ENCODE results near the gene USP46.

Gene USP46

GRCh38 chr4:52614241-52614640, 44.9 kb downstream of the USP46 start:
- no peak for DNase-seq

DNA sequence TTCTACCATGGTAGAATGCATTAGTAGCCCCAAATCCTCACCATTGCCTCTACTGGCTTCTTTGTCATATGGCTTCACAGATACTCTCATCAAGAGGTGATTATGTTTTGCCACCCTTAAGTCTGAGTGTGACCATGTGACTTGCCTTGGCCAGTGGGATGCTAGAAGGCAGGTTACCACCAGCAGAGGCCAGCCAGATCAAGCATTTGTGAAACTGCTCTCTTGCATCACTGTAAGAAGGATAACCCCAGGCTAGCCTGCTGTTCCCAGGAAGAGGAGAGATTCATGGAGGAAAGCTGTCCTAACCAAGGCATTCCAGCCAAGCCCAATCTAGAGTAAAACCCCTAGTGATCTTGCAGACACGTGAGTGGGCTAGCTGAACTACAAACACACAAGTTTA, 46.8 kb downstream of the USP46 start:
- DNase-seq: no peak

DNA sequence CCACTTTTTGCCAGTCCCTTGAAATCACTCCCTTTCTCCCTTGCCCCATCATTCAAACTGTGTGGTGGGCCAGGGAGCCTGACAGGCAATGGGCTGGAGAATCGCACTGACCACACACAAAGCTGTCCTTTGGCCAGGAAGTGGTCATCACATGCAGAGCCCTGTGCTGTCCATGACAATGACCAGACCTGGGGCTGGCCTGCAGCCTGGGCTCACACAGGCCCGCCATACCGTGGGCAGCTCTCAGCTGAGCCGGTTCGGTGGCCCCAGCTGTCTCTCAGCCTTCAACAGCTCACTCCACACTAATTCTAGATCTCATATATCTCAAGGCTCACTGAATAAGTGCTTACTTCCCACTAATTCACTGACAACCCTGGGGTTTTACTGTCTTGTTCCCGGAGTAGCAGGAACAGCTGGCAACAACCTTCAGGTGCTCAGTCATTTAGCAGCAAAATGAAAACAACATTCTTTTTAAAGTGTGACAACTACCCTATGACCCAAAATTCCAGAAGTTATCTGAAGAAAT, 48.0 kb downstream of the USP46 start:
- no peak for DNase-seq

- no peak for DNase-seq
Measured at GRCh38 chr4:52606726-52607125, 52.4 kb downstream of the USP46 start.

DNA sequence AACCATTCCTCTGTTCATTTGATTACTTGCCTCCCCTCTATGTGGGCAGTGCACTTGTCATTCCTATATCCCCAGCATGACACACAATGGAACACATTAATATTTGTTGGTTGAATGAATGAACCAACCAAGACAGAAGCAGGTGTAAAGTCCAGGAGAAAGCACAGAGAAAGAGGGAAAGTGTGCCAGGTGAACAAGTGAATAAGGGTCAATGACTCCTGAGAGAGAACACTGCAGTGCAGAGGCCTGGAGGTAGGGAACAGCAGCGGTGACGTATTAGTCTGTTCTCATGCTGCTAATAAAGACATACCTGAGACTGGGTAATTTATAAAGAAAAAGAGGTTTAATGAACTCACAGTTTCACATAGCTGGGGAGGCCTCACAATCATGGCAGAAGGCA, 53.1 kb downstream of the USP46 start:
- DNase-seq: no peak

- no peak for DNase-seq
Measured at GRCh38 chr4:52604215-52604614, 54.9 kb downstream of the USP46 start.

- no peak for DNase-seq
Measured at GRCh38 chr4:52600275-52600674, 58.8 kb downstream of the USP46 start.

DNA sequence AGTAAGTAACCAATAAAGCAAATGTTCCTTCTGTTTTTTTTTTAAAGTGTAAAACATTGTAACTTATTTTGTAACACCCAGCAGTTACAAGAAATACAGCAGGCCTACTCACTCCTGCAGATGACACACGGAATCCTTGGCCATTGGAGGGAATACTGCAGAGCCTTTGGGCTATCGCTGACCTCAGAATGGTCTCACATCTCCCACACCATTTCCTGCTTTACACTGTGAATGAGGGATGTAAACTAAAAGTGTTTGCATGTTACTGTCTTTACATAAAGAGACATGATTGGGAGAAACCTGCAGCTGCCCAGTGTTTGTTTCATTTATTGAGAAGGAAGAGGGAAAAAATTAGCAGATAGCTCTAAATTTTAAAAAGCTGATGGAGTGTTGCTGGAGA, 64.1 kb downstream of the USP46 start:
- no peak for DNase-seq

DNA sequence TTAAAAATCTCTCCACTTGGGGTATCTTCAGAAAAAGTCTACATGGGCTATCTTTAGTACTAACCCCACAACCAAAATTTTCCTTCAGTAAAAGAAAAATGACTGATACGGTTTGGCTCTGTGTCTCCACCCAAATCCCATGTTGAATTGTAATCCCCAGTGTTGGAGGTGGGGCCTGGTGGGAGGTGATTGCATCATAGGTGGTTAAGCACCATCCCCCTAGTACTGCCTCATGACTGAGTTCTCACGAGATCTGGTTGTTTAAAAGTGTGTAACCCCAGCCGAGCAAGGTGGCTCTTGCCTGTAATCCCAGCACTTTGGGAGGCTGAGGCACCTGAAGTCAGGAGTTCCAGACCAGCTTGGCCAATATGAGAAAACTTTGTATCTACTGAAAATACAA, 66.8 kb downstream of the USP46 start:
- no peak for DNase-seq

DNA sequence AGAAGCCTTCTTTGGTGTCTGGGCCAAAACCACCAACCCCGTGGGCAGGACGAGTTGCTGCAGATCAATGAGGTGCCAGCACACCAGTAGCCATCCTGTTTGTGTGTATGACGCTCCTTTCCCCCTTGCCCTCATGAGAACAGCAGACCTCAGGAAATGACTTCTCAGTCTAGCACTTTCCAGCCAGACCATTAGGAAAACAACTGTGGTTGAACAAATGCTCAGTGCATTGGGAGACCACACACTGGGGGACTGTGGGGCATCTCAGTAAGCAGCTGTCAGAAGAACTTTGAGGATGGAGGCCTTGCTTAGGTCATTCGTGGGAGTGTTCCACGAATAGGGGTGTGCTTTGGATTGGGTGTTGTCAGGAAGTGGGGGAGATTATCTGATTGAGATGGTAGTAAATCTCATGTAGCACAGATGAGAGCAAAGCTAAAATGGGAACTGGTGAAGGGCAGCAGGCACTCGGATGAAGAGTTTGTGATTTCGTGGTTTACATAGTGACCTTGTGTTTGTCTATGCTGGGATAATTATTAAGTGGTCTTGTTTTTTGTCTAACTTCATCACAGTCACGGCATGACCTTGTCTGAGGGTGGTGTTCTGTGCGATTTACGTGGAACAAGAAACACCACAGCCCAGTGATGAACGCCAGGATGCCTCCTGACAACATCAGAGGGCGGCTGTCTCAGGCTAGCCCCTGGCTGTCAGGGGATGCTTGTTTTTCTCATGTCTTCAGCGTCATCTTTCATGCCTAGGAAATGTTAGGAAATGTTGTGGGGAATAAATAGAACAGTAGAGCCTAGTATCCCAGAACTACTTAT, 70.1 kb downstream of the USP46 start:
- DNase-seq: no peak

DNA sequence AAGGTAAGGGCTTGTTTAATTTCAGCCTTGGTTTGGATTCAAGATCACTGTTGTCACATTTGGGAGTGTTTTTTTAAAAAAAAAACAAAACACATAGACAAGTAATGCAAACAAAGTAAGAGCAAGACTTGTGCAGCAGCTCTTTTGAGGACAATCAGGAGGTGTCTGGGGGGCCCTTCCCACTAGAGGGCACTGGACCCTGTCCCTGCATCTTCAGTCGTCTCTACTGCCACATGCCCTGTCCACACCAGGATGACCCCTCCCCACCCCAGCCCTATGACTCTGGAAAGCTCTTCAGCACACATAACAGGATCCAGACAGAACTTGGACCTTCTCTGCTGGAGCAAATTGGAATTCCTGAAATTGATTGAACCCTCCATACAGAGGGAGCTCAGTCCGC, 71.0 kb downstream of the USP46 start:
- no peak for DNase-seq

DNA sequence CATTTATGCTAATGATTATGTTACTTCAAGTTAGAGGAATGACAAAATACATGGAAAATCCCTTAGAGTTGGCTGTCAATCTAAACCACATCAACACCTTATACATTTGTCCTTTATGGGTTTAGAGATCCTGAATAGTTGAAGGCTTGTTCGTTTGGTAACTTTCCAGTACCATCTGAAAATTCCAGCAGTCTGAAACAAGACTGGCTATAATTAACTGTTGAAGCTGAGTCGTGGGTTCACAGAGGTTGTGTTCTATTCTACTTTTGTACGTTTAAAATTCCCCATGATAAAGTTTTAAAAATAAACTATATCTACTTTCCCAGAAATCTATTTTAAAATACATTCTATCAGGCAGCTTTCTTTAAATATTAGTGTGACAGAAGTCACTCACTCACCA, 73.0 kb downstream of the USP46 start:
- no peak for DNase-seq

GRCh38 chr4:52585379-52585778, 73.7 kb downstream of the USP46 start:
- no peak for DNase-seq

DNA sequence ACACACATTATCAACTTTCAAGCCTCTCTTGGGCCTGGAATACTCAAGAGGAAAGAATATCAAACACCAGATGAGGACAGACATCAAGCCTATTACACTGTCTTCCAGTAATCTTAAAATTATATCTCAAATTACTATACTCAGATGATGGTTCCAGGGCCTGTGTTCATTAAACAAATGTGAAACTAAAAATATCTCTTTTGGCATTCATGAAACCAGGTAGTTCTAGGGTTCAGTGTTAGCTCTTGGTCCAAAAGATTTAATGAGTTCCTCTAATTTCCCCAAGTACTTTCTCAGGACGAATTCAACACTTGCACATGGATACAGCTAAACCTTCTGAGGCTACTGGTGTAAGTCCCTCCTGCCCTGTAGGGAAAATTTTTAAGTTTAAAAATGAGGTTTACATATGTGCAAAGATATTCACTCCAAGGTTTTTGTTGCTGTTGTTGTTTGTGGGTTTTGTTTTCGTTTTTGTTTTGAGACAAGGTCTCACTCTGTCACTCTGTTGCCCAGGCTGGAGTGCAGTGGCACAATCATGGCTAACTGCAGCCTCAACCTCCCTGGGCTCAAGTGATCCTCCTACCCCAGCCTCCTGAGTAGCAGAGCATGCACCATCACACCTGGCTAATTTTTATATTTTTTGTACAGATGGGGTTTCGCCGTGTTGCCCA, 79.4 kb downstream of the USP46 start:
- no peak for DNase-seq

- no peak for DNase-seq
Measured at GRCh38 chr4:52578951-52579350, 80.2 kb downstream of the USP46 start.

DNA sequence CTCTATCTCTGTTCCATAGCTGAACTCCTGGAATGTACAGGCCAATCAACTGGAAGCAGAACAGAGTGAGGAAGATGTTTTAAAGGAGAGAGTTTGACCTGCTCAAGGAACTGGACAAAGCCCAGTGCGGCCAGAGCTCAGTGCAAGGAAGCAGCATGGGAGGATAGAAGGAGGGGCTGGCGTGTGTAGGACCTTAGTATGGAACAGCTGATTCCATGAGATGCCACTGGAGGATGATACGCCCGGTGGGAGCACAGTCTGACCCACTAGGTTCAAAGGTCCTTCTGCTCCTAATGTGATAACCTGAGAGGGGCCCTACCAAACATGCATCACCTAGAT, 81.5 kb downstream of the USP46 start:
- DNase-seq: no peak

DNA sequence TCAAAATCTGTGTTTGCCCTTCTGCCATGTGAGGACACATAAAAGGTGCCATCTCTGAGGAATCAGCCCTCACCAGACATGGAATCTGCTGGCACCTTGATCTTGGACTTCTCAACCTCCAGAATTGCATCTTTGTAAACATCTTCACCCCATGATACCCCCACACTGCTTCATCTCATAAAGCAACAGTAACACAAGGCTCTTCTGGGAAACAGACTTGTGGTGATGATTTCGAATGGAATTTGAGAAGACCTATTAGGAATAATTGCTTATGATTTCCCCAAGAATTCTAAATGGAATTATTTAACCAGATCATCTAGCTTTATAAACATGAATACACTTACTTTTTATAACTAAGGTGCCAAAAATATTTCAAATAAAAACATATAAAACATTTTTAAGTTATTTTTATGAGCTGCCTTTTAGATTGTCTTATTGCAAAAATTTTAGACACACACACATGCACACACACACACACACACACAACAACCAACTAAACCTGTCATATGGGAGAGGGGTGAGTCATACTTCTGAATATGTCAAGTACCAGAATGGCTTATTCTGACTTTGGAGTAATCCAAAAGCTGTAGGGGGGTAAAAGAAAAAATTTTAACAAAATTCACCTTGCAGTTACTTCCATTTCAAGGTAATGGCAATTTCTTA, 82.0 kb downstream of the USP46 start:
- no peak for DNase-seq

GRCh38 chr4:52576326-52576725, 82.8 kb downstream of the USP46 start:
- DNase-seq: no peak

DNA sequence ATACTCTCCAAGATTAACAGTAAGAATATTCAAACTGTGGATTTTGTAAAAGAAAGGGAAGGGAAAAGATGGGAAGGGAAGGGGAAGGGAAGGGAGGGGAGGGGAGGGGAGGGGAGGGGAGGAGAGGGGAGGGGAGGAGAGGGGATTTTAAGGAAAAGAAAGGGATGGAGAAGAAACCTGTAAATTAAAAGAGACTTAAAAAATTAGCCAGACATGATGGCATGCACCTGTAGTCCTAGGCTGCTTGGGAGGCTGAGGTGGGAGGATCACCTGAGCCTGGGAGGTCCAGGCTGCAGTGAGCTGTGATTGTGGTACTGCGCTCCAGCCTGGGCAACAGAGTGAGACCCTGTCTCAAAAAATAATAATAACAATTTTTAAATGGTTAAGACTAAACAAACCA, 83.7 kb downstream of the USP46 start:
- DNase-seq: no peak

GRCh38 chr4:52574036-52574435, 85.1 kb downstream of the USP46 start:
- DNase-seq: no peak

DNA sequence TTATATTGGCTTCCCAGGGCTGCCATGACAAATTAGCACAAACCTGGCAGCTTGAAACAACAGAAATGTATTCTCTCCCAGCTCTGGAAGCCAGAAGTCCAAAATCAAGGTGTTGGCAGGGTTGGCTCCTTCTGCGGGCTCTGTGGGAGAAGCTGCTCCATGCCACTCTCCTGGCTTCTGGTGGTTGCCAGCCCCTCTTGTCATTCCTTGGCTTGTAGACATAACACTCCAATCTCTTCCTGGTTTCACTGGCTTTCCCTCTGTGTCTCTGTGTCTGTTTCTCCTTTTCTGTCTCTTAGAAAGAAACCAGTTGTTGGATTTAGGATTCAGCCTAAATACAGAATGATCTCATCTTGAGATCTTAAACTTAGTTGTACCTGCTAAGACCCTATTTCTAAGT, 85.5 kb downstream of the USP46 start:
- DNase-seq: no peak

- no peak for DNase-seq
Measured at GRCh38 chr4:52572936-52573485, 86.1 kb downstream of the USP46 start.

- no peak for DNase-seq
Measured at GRCh38 chr4:52568351-52568750, 90.8 kb downstream of the USP46 start.

Measured in NCI-H2107 (cell line).